ENCODE data around the gene SYPL1. TPM values are rescaled to one million over a fixed set of nuclear protein-coding genes. Genes with fewer than 3 reads are reported as not detected.

The SYPL1 gene
- total and polyA plus RNA-seq, 12 donors = 58.5 to 121 (median 75.1) TPM

DNA sequence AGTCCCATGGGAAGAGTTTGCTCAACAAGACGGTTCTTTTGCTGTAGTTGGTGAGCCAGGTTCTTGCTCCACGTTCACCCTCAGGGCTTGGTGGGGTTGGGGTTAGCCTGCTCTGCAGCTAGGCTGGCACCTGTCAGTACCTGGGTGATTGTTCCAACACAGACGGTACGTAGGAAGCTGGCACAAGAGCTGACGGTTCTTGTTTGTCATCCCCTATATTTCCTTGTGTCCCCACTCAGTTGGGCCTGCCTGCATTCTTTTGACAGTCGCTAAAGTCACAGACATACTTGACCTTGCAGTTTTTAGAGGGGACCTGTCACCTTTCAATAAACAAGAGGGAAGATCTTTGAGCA, 40.2 kb upstream of the SYPL1 start:
- 72 to 78% methylated on average over 6 of the region's 6 CpGs for WGBS, 2 donors
- Histone ChIP-seq H3K36me3 (no peaks in the 10 kb centered on the region), H3K4me3 (no peak overlapping the region), H3K27ac (no peak overlapping the region), H3K9me3 (no peaks in the 10 kb centered on the region), H3K4me1 (peaks cover 0 to 17% (median 10%) of the 10 kb centered on the region in 9 donors), H3K27me3 (peaks cover 0 to 37% (median 0%) of the 10 kb centered on the region in 7 donors)
- intact Hi-C loops (cut with DNase I) = loop anchor here in 8 of 10 donors (2.0 to 10.0 kb wide), 6 partner anchors 40 to 497 kb away; partner anchors contain the start of gene SYPL1 (in 2 of the 8)
- no peak for DNase-seq
- TF ChIP-seq, protein P1, sequence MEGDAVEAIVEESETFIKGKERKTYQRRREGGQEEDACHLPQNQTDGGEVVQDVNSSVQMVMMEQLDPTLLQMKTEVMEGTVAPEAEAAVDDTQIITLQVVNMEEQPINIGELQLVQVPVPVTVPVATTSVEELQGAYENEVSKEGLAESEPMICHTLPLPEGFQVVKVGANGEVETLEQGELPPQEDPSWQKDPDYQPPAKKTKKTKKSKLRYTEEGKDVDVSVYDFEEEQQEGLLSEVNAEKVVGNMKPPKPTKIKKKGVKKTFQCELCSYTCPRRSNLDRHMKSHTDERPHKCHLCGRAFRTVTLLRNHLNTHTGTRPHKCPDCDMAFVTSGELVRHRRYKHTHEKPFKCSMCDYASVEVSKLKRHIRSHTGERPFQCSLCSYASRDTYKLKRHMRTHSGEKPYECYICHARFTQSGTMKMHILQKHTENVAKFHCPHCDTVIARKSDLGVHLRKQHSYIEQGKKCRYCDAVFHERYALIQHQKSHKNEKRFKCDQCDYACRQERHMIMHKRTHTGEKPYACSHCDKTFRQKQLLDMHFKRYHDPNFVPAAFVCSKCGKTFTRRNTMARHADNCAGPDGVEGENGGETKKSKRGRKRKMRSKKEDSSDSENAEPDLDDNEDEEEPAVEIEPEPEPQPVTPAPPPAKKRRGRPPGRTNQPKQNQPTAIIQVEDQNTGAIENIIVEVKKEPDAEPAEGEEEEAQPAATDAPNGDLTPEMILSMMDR (IDR thresholded peaks at IDR 0.05) = no peak
- ATAC-seq = no peak

DNA sequence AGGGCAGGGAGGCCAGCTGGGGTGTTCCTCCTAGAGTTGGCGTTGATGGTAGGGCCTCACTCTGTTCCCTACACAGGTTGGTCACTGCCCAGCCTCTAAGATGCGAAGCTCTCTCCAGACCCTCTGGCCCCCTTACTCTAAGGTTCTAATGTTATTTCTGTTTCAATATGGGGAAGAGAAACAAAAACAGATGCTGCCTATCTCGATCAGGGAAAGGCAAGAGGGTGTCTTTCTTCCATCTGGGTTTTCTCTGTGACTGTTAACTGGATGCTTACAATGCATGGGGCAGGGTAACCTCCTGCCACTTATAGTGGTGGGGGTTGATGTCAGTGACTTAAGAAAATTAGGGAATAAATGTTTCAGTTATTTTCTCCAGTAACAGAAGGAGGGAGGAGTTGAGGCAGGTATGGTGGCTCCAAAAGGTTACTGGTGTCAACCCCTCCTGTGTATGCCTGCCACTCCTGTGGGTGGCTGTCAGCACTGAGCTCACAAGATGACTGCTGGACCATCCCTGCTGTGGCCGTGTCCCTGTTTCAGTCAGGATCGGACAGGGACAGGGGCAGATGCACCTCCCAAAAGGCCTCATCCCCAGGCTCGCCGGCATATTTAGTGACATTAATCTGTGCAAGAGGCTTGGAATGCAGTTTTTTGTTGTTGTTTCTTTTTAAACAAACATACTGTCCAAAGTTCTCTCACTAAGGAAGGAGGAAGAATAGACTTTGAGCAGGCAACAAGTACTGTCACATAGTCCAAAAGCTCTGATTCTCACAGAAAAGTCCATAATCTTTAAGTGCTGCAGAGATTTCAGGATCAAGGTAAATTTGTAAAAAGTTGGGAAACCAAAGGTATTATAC, 39.6 kb upstream of the SYPL1 start:
- intact Hi-C loops (cut with DNase I) = loop anchor here in 8 of 10 donors (2.0 to 10.0 kb wide), 6 partner anchors 39 to 497 kb away; partner anchors contain the start of gene SYPL1 (in 2 of the 8)
- WGBS, 2 donors = 82 to 84% methylated on average over 7 of the region's 7 CpGs
- peaks cover 0 to 32% (median 0%) of the 10 kb centered on the region in 7 donors for H3K27me3 ChIP-seq
- H3K36me3 ChIP-seq = no peaks in the 10 kb centered on the region
- DNase-seq (no peak), ATAC-seq (no peak)
- TF ChIP-seq, protein P1 (IDR thresholded peaks at IDR 0.05) = no peak
- H3K27ac ChIP-seq = no peak overlapping the region
- H3K9me3 ChIP-seq = no peaks in the 10 kb centered on the region
- H3K4me3 ChIP-seq = no peak overlapping the region
- peaks cover 0 to 17% (median 10%) of the 10 kb centered on the region in 9 donors for H3K4me1 ChIP-seq

DNA sequence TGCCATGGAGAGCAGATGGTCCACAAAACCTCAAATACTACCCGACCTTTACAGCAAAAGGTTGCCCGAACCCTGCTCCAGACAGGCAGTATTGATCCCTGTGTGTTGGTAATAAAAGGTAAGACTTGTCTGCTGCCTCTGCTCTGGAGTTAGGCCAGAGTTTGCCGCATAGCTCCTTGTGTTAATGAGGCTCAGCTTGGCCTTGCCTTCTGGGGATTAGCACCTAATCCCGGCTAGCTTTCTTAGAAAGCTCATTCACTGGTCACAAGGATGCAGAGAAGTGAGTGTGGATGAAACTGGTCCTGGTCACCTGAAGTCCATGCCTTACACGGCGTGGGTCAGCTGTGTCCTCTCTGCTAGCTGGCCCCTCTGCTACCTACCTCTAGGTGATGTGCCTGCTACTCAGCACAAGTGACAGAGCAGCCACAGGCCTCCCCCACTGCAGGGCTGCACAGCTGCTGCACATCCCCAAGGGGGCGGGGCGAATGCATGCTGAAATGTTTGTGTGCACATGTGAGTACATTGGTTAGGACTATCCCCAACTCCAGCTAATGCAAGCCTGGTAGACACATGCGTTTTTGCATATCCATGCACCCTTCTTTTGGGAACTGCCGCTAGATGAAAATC, 31.7 kb upstream of the SYPL1 start:
- ATAC-seq (no peak), DNase-seq (no peak)
- Histone ChIP-seq H3K4me3 (no peak overlapping the region), H3K4me1 (peaks cover 0 to 18% (median 10%) of the 10 kb centered on the region in 9 donors), H3K9me3 (no peaks in the 10 kb centered on the region), H3K27ac (no peak overlapping the region), H3K27me3 (no peaks in the 10 kb centered on the region), H3K36me3 (no peaks in the 10 kb centered on the region)
- TF ChIP-seq, protein P1 (IDR thresholded peaks at IDR 0.05) = no peak
- intact Hi-C loops (cut with DNase I) = no loop called here
- WGBS, 2 donors = 91 to 93% methylated on average over 10 of the region's 10 CpGs

DNA sequence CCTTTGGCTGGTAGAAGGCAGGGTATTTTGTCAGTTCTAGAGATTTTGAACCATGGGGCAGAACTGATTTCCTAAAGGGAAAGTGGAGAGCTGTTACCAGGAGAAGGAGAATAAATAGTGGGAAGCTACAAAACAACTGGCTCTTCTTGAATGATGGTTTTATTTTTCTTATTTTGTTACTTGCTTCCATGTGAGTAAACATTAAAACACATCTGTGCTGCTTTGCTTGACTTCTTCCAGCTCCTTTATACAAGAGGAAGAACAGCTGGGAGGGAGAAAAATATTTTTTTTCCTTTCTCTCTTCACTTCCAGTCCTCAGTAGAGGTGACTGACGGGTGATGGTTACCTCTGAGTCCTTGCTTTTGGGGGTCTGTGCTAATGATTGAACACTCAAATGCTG, 30.0 kb upstream of the SYPL1 start:
- 95 to 100% methylated on average over 1 of the region's 1 CpG for WGBS, 2 donors
- no peak overlapping the region for H3K4me3 ChIP-seq
- no peaks in the 10 kb centered on the region for H3K27me3 ChIP-seq
- TF ChIP-seq, protein P1 (IDR thresholded peaks at IDR 0.05) = no peak
- no peaks in the 10 kb centered on the region for H3K36me3 ChIP-seq
- H3K4me1 ChIP-seq = peaks cover 0 to 21% (median 10%) of the 10 kb centered on the region in 9 donors
- intact Hi-C loops (cut with DNase I) = no loop called here
- no peak overlapping the region for H3K27ac ChIP-seq
- no peak for DNase-seq
- H3K9me3 ChIP-seq = no peaks in the 10 kb centered on the region
- ATAC-seq = no peak
